Esophagus (tissue), 2 donors: ENCODE results near the gene ARHGDIA. TPM values are rescaled to one million over a fixed set of nuclear protein-coding genes. Genes with fewer than 3 reads are reported as not detected.
"Not testable (repeated sequence)": the region's sequence is repeated elsewhere in the genome, so short reads cannot be mapped to it uniquely, and the experiment has no call there.

Source experiments
- H3K27ac ChIP-seq, 2 donors: one replicate each; pipeline ENCODE4 v1.5.1; 2013; ENCODE audit warnings: low read depth in 2 of 2, mild to moderate bottlenecking in 2 of 2, inconsistent platforms in 1 of 2, low read length in 1 of 2, moderate library complexity in 1 of 2
- H3K27me3 ChIP-seq, 2 donors: one replicate each; pipeline ENCODE4 v1.6.1; 2013; ENCODE audit warnings: low read length in 2 of 2, control low read depth in 1 of 2, mild to moderate bottlenecking in 1 of 2; ENCODE audit not compliant: insufficient read depth in 2 of 2, control insufficient read depth in 1 of 2
- H3K36me3 ChIP-seq, 2 donors: one replicate each; pipeline ENCODE4 v1.6.1; 2013; ENCODE audit warnings: low read length in 1 of 2; ENCODE audit not compliant: control insufficient read depth in 2 of 2, insufficient read depth in 2 of 2
- H3K4me1 ChIP-seq, 2 donors: one replicate each; pipeline ENCODE4 v1.6.1; 2013; ENCODE audit warnings: low read length in 1 of 2; ENCODE audit not compliant: control insufficient read depth in 2 of 2, insufficient read depth in 2 of 2
- H3K4me3 ChIP-seq, 2 donors: one replicate each; pipeline ENCODE4 v1.5.1; 2013; ENCODE audit warnings: low read length in 2 of 2, mild to moderate bottlenecking in 2 of 2, low read depth in 1 of 2, moderate library complexity in 1 of 2
- H3K9me3 ChIP-seq, 2 donors: one replicate each; pipeline ENCODE4 v1.6.1; 2013; ENCODE audit warnings: mild to moderate bottlenecking in 2 of 2, low read depth in 1 of 2, low read length in 1 of 2, moderate library complexity in 1 of 2; ENCODE audit not compliant: control insufficient read depth in 2 of 2, insufficient read depth in 1 of 2
- WGBS, 2 donors: extraction: QIAGEN DNeasy Blood & Tissue Kit; methylation state at CpG; one replicate each; pipeline ENCODE4 v1.1.7; 2013; 5-methylcytosine and 5-hydroxymethylcytosine counted together
- polyA plus RNA-seq, 2 donors: library from polyadenylated mRNA; stranded (reverse); fragments of 200-250 nt; gene quantifications; one replicate each; pipeline ENCODE4 v1.2.3, GENCODE V29; 2013
- donor health status: healthy with polysubstance abuse.
- donor health status: Bipolar disorder and iron deficiency.

Gene ARHGDIA
- polyA plus RNA-seq, 2 donors: 201 to 209 TPM

DNA sequence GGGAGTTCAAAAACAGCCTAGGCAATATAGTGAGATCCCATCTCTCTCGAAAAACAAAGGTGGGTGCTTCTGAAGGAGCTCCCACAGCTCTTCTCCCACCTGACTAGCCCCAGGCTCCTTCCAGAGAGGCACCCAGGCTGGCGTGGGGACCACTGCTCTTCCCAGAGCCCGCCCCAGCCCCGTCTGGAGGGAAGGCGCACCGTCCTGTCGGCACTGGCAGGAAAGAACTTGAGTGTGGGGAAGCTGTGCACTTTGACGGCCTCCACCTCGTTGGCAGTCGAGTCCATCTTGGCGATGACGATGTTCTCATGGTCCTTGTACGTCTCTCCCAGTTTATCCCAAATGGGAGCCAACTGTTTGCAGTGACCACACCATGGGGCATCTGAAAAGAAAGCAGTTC is 25.8 kb downstream of the ARHGDIA start:
- no peak overlapping the region for H3K4me3 ChIP-seq
- H3K36me3 ChIP-seq: peaks cover 27 to 52% of the 10 kb centered on the region in 2 donors
- WGBS, 2 donors: 89 to 92% methylated on average over 13 of the region's 13 CpGs
- H3K4me1 ChIP-seq: peaks cover 0 to 12% of the 10 kb centered on the region in 2 donors
- no peaks in the 10 kb centered on the region for H3K27me3 ChIP-seq
- H3K9me3 ChIP-seq: no peaks in the 10 kb centered on the region
- H3K27ac ChIP-seq: peak overlapping the region in 1 of 2 donors; percentile 14

DNA sequence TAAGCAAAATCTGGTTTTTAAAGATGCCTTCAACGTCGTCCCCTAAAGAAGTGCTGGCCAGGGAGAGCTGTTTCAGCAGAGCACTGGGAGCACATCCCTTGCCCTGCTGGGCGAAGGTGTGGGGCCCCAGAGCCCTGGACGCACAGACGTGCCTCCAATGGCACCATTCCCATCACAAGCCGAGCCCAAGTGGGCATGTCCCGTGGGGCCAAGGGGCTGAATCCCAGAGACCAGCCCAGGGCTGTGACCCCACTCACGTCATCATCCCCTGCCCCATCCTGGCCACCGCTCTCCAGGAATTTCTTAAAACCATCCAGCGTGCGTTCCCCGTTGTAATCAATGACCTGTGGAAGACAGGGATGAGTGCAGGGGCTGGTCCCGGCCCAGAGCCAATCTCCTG is 26.2 kb downstream of the ARHGDIA start:
- H3K27me3 ChIP-seq: no peaks in the 10 kb centered on the region
- no peak overlapping the region for H3K27ac ChIP-seq
- peaks cover 27 to 52% of the 10 kb centered on the region in 2 donors for H3K36me3 ChIP-seq
- H3K9me3 ChIP-seq: no peaks in the 10 kb centered on the region
- 81 to 83% methylated on average over 13 of the region's 13 CpGs for WGBS, 2 donors
- no peak overlapping the region for H3K4me3 ChIP-seq
- H3K4me1 ChIP-seq: peaks cover 0 to 12% of the 10 kb centered on the region in 2 donors

DNA sequence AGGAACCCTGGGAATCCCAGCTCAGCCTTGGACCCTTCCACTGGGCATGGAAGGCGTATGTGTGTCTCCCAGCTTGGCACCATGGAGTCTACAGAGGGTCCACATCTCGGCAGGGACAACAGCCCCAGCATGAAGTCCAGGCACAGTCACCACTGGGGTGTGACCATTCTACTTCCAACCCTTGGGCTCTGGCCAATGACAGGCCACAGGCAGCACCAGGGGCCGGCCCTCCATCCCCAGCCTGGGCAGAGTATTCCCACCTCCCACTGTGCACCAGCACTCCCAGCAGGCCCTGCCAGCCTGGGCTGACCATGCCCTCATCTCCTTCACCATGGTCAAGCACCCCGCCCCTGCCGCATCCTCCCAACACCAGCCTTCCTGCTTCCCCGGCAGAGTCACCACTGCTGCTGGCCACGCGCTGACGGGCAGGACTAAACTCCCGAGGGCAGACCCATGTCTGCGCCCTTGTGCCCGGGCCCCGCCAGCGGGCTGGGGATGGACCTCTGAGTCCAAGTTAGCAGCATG is 26.7 kb downstream of the ARHGDIA start:
- WGBS, 2 donors: 90 to 92% methylated on average over 14 of the region's 14 CpGs
- Histone ChIP-seq H3K27me3 (no peaks in the 10 kb centered on the region), H3K4me3 (no peak overlapping the region), H3K27ac (peak overlapping the region in 1 of 2 donors; percentile 11), H3K4me1 (peaks cover 0 to 12% of the 10 kb centered on the region in 2 donors), H3K36me3 (peaks cover 27 to 52% of the 10 kb centered on the region in 2 donors), H3K9me3 (no peaks in the 10 kb centered on the region)

GRCh38 chr17:81843713-81844326 is 27.3 kb downstream of the ARHGDIA start:
- Histone ChIP-seq H3K9me3 (no peaks in the 10 kb centered on the region), H3K4me1 (peaks cover 2 to 12% of the 10 kb centered on the region in 2 donors), H3K27me3 (no peaks in the 10 kb centered on the region), H3K27ac (peak overlapping the region in 1 of 2 donors; percentile 69), H3K4me3 (no peak overlapping the region), H3K36me3 (peaks cover 27 to 50% of the 10 kb centered on the region in 2 donors)
- 88 to 91% methylated on average over 30 of the region's 30 CpGs for WGBS, 2 donors

GRCh38 chr17:81842725-81843504 is 28.2 kb downstream of the ARHGDIA start:
- Histone ChIP-seq H3K27ac (peak overlapping the region; percentile 69 to 90), H3K36me3 (peaks cover 27 to 50% of the 10 kb centered on the region in 2 donors)
- WGBS, 2 donors: 55 to 57% methylated on average over 21 of the region's 21 CpGs

GRCh38 chr17:81842378-81842724 is 28.8 kb downstream of the ARHGDIA start:
- H3K4me3 ChIP-seq: no peak overlapping the region
- H3K4me1 ChIP-seq: peaks cover 2 to 12% of the 10 kb centered on the region in 2 donors
- peaks cover 27 to 49% of the 10 kb centered on the region in 2 donors for H3K36me3 ChIP-seq
- no peaks in the 10 kb centered on the region for H3K9me3 ChIP-seq
- WGBS, 2 donors: 82 to 87% methylated on average over 11 of the region's 11 CpGs
- no peaks in the 10 kb centered on the region for H3K27me3 ChIP-seq
- peak overlapping the region; percentile 69 to 90 for H3K27ac ChIP-seq

More at GRCh38 chr17:81842725-81843504, 28.2 kb downstream of the ARHGDIA start:
- no peaks in the 10 kb centered on the region for H3K9me3 ChIP-seq
- peaks cover 2 to 12% of the 10 kb centered on the region in 2 donors for H3K4me1 ChIP-seq
- no peaks in the 10 kb centered on the region for H3K27me3 ChIP-seq
- no peak overlapping the region for H3K4me3 ChIP-seq

- 49 to 51% methylated on average over 15 of the region's 15 CpGs for WGBS, 2 donors
- H3K27me3 ChIP-seq: no peaks in the 10 kb centered on the region
- no peaks in the 10 kb centered on the region for H3K9me3 ChIP-seq
- peak overlapping the region; percentile 90 to 98 for H3K27ac ChIP-seq
- H3K4me3 ChIP-seq: no peak overlapping the region
- H3K36me3 ChIP-seq: peaks cover 27 to 44% of the 10 kb centered on the region in 2 donors
- peaks cover 2 to 12% of the 10 kb centered on the region in 2 donors for H3K4me1 ChIP-seq
These were observed 29.3 kb downstream of the ARHGDIA start for GRCh38 chr17:81841866-81842265.

DNA sequence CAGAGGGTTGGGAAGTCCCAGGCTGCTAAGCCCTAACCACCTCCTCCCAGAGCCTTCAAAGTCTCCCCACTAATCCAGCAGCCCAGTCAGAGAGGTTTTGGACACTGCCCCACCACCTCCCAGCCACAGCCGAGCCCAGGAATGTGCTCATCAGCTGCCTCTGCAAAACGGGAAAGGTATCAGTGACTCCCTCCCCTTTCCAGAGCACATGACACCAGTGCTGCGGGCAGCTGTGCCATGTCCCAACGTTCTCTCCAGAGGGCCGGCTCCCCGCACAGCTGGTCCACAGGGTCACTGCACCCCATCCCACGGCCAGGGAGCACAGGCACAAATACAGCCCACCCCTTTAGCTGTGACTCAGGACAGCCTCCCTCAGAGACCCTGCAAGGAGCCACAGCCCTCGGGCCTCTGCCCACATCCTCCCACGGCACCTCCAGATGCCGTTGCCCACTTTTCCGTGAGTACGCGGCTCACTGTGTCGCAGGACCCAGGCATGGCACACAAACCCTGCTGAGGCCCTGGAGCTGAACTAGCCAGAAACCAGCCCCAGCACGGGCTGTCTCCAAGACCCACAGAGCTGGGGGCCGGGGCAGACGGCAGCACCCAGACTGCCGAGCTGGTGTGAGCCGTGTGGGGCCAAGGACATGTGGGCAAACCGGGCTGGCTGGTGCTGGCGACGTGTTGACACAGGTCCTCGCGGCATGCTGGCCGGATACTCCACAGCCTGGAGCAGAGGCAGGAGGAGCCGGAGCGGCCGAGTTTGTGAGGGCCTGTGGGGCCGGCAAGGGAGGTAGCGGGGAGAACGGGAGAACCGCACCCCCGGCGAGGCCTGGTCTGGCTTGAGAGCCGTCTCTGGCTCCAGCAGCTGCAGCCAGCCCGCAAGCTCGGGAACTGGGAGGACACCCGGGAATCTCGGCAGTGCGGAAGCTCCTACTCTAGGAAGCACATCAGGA is 30.0 kb downstream of the ARHGDIA start:
- Histone ChIP-seq H3K4me3 (no peak overlapping the region), H3K36me3 (peaks cover 27 to 36% of the 10 kb centered on the region in 2 donors), H3K9me3 (no peaks in the 10 kb centered on the region), H3K27me3 (no peaks in the 10 kb centered on the region), H3K4me1 (peaks cover 2 to 8% of the 10 kb centered on the region in 2 donors), H3K27ac (peak overlapping the region; percentile 90 to 98)
- 43 to 48% methylated on average over 40 of the region's 40 CpGs for WGBS, 2 donors

- H3K27me3 ChIP-seq, H3K4me3 ChIP-seq, H3K9me3 ChIP-seq: not testable (repeated sequence)
- Histone ChIP-seq H3K27ac (peak overlapping the region; percentile 90 to 98), H3K4me1 (peaks cover 2 to 11% of the 10 kb centered on the region in 2 donors), H3K36me3 (peaks cover 17 to 26% of the 10 kb centered on the region in 2 donors)
- WGBS, 2 donors: 76 to 88% methylated on average over 5 of the region's 5 CpGs
These were observed 31.1 kb downstream of the ARHGDIA start for GRCh38 chr17:81840059-81840458.
